Measurements from ENCODE around the gene SCUBE3.

Gene SCUBE3

DNA sequence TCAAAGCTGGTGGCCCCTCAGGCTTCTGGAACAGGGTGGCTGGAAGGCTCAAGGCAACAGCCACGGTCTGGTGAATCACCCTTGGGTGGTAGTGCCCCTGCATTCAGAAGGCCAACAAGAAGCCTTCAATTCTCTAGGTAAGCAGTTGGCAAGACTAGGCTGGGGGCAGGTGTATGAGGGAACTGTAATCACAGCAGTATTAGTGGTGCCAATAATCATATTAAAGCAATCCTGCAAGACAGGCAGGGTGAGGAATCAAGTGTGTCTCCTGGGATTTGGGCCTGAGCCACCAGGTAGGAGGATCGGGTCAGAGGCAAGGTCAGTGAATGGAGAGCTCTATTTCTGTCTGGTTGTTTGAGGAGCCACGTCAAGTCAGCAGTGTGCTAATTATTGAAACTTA is 24.9 kb upstream of the SCUBE3 start:
- Histone ChIP-seq H3K27ac (no peak overlapping the region), H3K4me1 (ENCODE audit: low read depth, poor library complexity, severe bottlenecking) (no peaks in the 10 kb centered on the region)

DNA sequence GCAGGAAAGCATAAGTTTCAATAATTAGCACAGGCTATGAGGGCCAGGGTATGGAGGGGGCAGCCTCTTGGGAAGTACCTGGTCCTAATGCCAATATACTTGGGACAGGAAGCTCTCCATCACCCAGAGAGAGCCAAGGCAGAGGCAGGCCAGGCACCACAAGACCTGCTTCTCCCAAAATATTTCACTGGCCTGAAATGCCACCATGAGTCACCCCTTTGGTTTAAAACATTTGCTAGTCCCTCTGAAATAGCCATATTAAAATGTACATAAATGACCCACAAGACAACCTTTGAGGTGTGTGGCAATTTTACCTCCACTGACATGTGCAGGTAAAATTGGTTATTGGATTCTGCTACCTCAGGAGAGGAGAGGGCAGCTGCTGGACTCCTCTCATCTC is 23.4 kb upstream of the SCUBE3 start:
- H3K36me3 ChIP-seq (ENCODE audit: insufficient read depth): no peaks in the 10 kb centered on the region
- no peak overlapping the region for H2AFZ ChIP-seq (ENCODE audit: low read depth)
- no peak overlapping the region for H3K9ac ChIP-seq
- TF ChIP-seq, protein P1, sequence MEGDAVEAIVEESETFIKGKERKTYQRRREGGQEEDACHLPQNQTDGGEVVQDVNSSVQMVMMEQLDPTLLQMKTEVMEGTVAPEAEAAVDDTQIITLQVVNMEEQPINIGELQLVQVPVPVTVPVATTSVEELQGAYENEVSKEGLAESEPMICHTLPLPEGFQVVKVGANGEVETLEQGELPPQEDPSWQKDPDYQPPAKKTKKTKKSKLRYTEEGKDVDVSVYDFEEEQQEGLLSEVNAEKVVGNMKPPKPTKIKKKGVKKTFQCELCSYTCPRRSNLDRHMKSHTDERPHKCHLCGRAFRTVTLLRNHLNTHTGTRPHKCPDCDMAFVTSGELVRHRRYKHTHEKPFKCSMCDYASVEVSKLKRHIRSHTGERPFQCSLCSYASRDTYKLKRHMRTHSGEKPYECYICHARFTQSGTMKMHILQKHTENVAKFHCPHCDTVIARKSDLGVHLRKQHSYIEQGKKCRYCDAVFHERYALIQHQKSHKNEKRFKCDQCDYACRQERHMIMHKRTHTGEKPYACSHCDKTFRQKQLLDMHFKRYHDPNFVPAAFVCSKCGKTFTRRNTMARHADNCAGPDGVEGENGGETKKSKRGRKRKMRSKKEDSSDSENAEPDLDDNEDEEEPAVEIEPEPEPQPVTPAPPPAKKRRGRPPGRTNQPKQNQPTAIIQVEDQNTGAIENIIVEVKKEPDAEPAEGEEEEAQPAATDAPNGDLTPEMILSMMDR (conservative IDR thresholded peaks at IDR 0.05; ENCODE audit: low read depth, low read length): no peak
- H3K4me2 ChIP-seq: no peak overlapping the region
- H3K4me1 ChIP-seq (ENCODE audit: low read depth, poor library complexity, severe bottlenecking): no peaks in the 10 kb centered on the region
- no peak overlapping the region for H3K27ac ChIP-seq
- H3K4me3 ChIP-seq (IDR thresholded peaks at IDR 0.05; ENCODE audit: insufficient read depth, low read depth, low read length): no peak overlapping the region
- H3K79me2 ChIP-seq (ENCODE audit: insufficient read depth, low read depth): no peaks in the 10 kb centered on the region
- H4K20me1 ChIP-seq (ENCODE audit: insufficient read depth): no peaks in the 10 kb centered on the region
- no peaks in the 10 kb centered on the region for H3K27me3 ChIP-seq (ENCODE audit: insufficient read depth, low read depth)

More for the DNA sequence above, 24.9 kb upstream of the SCUBE3 start:
- H4K20me1 ChIP-seq (ENCODE audit: insufficient read depth): no peaks in the 10 kb centered on the region
- H3K36me3 ChIP-seq (ENCODE audit: insufficient read depth): no peaks in the 10 kb centered on the region
- no peak overlapping the region for H3K9ac ChIP-seq
- TF ChIP-seq, protein P1 (conservative IDR thresholded peaks at IDR 0.05; ENCODE audit: low read depth, low read length): no peak
- no peak overlapping the region for H2AFZ ChIP-seq (ENCODE audit: low read depth)
- no peaks in the 10 kb centered on the region for H3K79me2 ChIP-seq (ENCODE audit: insufficient read depth, low read depth)
- H3K27me3 ChIP-seq (ENCODE audit: insufficient read depth, low read depth): no peaks in the 10 kb centered on the region
- no peak overlapping the region for H3K4me2 ChIP-seq
- no peak overlapping the region for H3K4me3 ChIP-seq (IDR thresholded peaks at IDR 0.05; ENCODE audit: insufficient read depth, low read depth, low read length)

DNA sequence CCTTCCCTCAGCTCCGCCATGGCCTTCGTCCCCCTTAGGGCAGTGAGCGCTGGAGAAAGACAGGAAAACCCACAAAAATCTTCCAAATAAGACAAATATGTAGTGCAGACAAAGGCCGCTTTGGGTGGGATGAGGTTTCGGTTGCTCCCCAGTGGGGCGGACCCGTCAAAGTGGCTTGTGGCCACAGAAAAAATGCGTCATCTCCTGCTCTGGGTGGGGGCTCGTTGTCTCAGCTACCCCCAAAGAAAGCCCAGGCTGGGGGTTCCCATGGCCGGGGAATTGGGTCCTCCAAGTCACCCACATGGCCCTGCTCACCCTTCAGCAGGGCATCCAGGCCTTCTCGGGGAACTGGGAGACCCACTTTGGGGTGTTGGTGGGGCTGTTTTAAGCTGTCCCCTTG is 21.9 kb upstream of the SCUBE3 start:
- Histone ChIP-seq H2AFZ (ENCODE audit: low read depth) (no peak overlapping the region), H3K36me3 (ENCODE audit: insufficient read depth) (no peaks in the 10 kb centered on the region), H3K27ac (no peak overlapping the region), H3K79me2 (ENCODE audit: insufficient read depth, low read depth) (no peaks in the 10 kb centered on the region), H3K9ac (no peak overlapping the region), H3K27me3 (ENCODE audit: insufficient read depth, low read depth) (no peaks in the 10 kb centered on the region), H4K20me1 (ENCODE audit: insufficient read depth) (no peaks in the 10 kb centered on the region), H3K4me3 (IDR thresholded peaks at IDR 0.05; ENCODE audit: insufficient read depth, low read depth, low read length) (no peak overlapping the region), H3K4me2 (no peak overlapping the region), H3K4me1 (ENCODE audit: low read depth, poor library complexity, severe bottlenecking) (no peaks in the 10 kb centered on the region)
- TF ChIP-seq, protein P1 (conservative IDR thresholded peaks at IDR 0.05; ENCODE audit: low read depth, low read length): no peak

DNA sequence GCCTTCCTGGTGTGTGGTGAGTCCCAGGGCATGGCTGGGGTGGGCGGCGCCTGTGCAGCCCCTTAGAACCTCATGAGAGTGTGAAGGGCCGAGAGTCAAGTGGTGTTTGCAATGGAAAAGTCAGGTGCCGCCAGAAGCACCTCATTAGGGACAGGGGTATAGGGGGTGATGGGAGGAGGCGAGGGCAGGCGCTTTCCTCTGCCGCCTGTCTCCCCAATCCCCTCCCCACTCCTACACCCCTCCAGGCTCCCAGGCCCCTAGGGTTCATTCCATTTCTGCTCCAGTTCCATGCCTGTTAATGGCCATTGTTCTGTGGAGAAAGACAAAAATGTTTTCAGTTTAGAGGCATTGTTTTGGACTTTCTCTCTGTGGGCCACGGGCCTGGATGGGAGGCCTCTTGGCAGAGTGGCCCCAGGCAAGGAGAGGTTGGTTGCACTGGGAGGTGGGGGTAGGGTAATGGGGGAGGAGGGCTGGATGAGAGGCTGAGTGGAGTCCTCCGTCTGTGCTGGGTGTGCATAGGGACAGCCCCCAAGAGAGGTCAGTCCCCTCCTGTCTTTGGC is 21.4 kb upstream of the SCUBE3 start:
- Histone ChIP-seq H3K36me3 (ENCODE audit: insufficient read depth) (no peaks in the 10 kb centered on the region), H3K4me1 (ENCODE audit: low read depth, poor library complexity, severe bottlenecking) (no peaks in the 10 kb centered on the region), H4K20me1 (ENCODE audit: insufficient read depth) (no peaks in the 10 kb centered on the region), H2AFZ (ENCODE audit: low read depth) (no peak overlapping the region), H3K4me2 (no peak overlapping the region), H3K27me3 (ENCODE audit: insufficient read depth, low read depth) (no peaks in the 10 kb centered on the region), H3K4me3 (IDR thresholded peaks at IDR 0.05; ENCODE audit: insufficient read depth, low read depth, low read length) (no peak overlapping the region), H3K9ac (no peak overlapping the region), H3K79me2 (ENCODE audit: insufficient read depth, low read depth) (no peaks in the 10 kb centered on the region), H3K27ac (no peak overlapping the region)
- TF ChIP-seq, protein P1 (conservative IDR thresholded peaks at IDR 0.05; ENCODE audit: low read depth, low read length): no peak

Data from KMS-11 (cell line).